SHP77 (cell line): ENCODE data around the gene LGALS7.
"Not testable (repeated sequence)": the region's sequence is repeated elsewhere in the genome, so short reads cannot be mapped to it uniquely, and the experiment has no call there.

Source experiments
- DNase-seq, 2 experiments: peaks; one replicate each; lab custom pipeline; 2025; lab: John Stamatoyannopoulos, UW

Gene LGALS7

GRCh38 chr19:38773469-38774177 lies at the start of gene LGALS7:
Gene LGALS7 (minus strand): TSS chr19:38773517. CDS start chr19:38773492, 25 bp downstream.
- no peak for DNase-seq

GRCh38 chr19:38821230-38821825 lies 48.0 kb upstream of the LGALS7 start:
- DNase-seq, result not testable (repeated sequence)

- no peak for DNase-seq
These were observed 46.1 kb upstream of the LGALS7 start for GRCh38 chr19:38819231-38819920.

- DNase-seq, result no peak
These were observed 43.8 kb upstream of the LGALS7 start for GRCh38 chr19:38817081-38817480.

- DNase-seq, result no peak
These were observed 42.9 kb upstream of the LGALS7 start for GRCh38 chr19:38816131-38816750.

- DNase-seq, result no peak
These were observed 42.0 kb upstream of the LGALS7 start for GRCh38 chr19:38815059-38816001.

- not testable (repeated sequence) for DNase-seq
These were observed 40.6 kb upstream of the LGALS7 start for GRCh38 chr19:38813932-38814331.

- no peak for DNase-seq
These were observed 40.0 kb upstream of the LGALS7 start for GRCh38 chr19:38813323-38813722.

- DNase-seq, result no peak
These were observed 39.6 kb upstream of the LGALS7 start, which contains the start of gene LGALS4 for GRCh38 chr19:38812841-38813320. Gene LGALS4 (minus strand): TSS chr19:38812945. CDS start chr19:38812886, 59 bp downstream.

- no peak for DNase-seq
These were observed 38.9 kb upstream of the LGALS7 start for GRCh38 chr19:38812009-38812840.

- DNase-seq, result no peak
These were observed 36.4 kb upstream of the LGALS7 start for GRCh38 chr19:38809592-38810252.

GRCh38 chr19:38808741-38809140 lies 35.4 kb upstream of the LGALS7 start:
- no peak for DNase-seq

GRCh38 chr19:38807374-38808098 lies 34.2 kb upstream of the LGALS7 start:
- DNase-seq, result not testable (repeated sequence)

- no peak for DNase-seq
These were observed 33.1 kb upstream of the LGALS7 start for GRCh38 chr19:38806371-38806770.

GRCh38 chr19:38805180-38805579 lies 31.9 kb upstream of the LGALS7 start:
- DNase-seq, result no peak

- DNase-seq, result no peak
These were observed 30.2 kb upstream of the LGALS7 start for GRCh38 chr19:38803543-38803942.

GRCh38 chr19:38801359-38802095 lies 28.2 kb upstream of the LGALS7 start:
- DNase-seq, result no peak

- DNase-seq, result no peak
These were observed 27.4 kb upstream of the LGALS7 start for GRCh38 chr19:38800577-38801347.
